GM18519 (cell line): ENCODE measurements around the gene TTC39C.
"Not testable (repeated sequence)": the region's sequence is repeated elsewhere in the genome, so short reads cannot be mapped to it uniquely, and the experiment has no call there.

ENCODE experiments used
- ATAC-seq: cut with Tn5 transposase; IDR thresholded peaks from one replicate; pipeline ENCODE4 v1.9.1; 2021; ENCODE audit warnings: mild to moderate bottlenecking, moderate library complexity; ENCODE audit not compliant: unreplicated experiment, low FRiP score

Gene TTC39C

DNA sequence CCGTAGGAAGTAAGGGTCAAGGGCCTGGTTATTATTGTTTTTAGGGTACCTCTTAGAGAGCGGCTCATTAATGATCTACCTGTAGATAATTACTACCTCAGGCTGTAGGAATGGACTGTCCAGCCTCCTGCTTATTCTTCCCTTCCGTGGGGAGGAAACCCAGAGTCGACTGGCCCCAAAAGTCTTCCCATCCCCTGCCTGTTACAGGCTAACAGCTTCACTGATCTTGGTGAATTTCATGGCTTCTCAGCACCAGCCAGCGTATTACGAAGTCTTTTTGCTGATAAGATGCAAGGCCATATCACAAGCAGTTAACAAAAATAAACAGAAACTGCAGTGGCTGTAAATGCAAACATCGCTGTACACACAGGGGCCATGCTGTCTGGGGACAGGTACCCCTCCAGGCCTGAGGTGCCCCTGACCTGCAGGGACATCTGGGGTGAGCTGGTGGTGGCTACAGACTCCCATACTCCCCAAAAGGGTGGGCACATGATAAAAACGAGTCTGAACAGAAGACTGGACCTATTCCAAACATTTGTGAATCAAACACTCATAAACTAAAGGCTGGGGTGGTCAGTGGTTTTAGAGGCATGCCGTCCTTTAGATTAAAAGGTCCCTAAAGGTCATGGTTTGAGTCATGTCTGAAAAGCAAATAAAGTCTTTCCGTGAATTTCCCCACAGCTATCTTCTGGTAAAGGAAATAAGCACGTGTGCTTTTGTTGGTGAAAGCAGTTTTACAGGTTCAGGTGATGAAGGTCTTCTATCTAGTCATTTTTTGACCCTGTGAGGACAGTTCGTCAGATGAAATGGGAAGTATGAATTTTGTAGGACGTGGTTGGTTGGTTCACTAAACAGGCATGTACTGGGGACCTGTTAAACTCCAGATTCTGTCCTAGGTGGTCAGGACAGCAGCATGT lies 36.7 kb downstream of the TTC39C start:
- ATAC-seq = no peak

DNA sequence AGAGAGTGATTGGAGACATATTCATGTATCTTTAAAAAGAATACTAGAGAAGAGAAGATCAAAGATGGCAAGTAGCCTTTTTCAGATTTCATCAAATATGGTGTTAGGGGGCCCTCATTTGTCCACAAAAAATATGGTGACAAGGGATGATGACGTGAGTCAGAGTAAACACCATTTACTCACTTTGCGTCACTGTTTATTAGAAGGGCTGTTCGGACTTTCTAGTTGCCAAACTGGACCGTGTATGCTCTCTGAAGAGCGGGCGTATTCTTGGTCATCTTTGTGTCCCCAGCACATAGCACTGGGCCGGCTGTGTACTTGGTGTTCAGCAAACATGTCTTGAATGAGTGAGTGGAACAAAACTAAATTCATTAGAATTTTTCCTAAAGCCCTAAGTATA lies 37.5 kb downstream of the TTC39C start:
- no peak for ATAC-seq

GRCh38 chr18:24053211-24053610 lies 38.7 kb downstream of the TTC39C start:
- no peak for ATAC-seq

GRCh38 chr18:24054130-24054529 lies 39.6 kb downstream of the TTC39C start:
- ATAC-seq = no peak

GRCh38 chr18:24055009-24055804 lies 40.7 kb downstream of the TTC39C start:
- ATAC-seq = no peak

GRCh38 chr18:24055878-24056277 lies 41.3 kb downstream of the TTC39C start:
- no peak for ATAC-seq

- ATAC-seq = no peak
Observed at GRCh38 chr18:24056506-24056905, 42.0 kb downstream of the TTC39C start.

DNA sequence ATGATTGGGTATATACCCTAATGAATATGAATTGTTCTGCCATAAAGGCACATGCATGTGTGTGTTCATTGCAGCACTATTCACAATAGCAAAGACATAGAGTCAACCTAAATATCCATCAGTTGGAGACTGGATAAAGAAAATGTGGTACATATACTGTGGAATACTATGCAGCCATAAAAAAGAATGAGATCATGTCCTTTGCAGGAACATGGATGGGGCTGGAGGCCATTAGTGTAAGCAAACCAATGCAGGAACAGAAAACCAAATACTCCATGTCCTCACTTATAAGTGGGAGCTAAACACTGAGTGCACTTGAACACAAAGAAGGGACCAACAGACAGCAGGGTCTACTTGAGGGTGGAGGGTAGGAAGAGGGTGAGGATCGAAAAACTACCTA lies 43.2 kb downstream of the TTC39C start:
- no peak for ATAC-seq

DNA sequence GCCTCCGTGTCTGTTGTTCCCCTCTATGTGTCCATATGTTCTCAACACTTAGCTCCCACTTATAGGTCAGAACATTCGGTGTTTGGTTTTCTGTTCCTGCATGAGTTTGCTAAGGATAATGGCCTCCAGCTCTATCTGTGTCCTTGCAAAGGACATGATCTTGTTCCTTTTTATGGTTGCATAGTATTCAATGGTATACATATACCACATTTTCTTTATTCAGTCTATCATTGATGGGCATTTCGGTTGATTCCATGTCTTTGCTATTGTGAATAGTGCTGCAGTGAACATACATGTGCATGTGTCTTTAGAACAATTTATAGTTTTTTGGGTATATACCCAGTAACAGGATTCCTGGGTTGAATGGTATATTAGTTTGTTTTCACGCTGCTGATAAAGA lies 44.8 kb downstream of the TTC39C start:
- ATAC-seq = not testable (repeated sequence)

DNA sequence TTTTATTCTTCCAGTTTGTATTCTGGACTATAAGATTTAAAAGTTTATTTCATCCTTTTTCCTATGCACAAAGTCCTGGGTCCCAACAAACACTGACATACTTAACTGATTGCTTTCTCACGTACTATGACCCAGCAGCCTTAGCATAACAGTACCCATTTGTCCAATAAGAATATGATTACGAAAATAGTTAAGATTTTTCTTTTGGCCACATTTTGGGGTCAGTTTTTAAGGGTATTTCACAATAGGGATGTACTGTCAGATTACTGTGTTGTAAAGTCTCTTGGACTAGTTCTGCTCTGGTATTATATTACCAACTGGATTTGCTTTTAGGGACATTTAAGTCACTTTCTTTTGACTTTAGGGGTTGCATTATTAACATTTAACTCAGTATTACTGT lies 46.1 kb downstream of the TTC39C start:
- ATAC-seq = no peak

DNA sequence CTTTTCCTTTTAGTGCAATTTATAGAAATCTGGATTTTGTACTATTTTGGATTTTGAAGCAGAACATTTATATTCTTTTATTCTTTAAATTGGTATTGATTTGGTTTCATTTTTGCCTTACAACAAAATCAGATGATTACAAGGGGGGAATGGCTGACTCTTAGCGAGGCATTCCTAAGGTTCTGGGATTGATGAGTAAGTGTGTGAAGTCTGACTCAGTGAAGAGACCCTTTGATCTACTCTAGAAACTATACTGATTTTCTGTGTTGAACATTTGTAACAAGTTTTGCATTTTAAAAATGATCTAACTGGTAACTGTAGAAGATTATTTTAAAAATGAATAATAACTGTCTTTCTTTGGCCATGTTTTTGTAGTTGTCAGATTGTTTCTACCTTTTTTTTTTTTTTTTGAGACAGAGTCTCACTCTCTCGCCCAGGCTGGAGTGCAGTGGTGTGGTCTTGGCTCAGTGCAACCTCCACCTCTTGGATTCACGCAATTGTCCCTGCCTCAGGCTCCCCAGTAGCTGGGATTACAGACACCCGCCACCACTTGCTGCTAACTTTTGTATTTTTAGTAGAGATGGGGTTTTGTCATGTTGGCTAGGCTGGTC lies 48.7 kb downstream of the TTC39C start:
- ATAC-seq = no peak

DNA sequence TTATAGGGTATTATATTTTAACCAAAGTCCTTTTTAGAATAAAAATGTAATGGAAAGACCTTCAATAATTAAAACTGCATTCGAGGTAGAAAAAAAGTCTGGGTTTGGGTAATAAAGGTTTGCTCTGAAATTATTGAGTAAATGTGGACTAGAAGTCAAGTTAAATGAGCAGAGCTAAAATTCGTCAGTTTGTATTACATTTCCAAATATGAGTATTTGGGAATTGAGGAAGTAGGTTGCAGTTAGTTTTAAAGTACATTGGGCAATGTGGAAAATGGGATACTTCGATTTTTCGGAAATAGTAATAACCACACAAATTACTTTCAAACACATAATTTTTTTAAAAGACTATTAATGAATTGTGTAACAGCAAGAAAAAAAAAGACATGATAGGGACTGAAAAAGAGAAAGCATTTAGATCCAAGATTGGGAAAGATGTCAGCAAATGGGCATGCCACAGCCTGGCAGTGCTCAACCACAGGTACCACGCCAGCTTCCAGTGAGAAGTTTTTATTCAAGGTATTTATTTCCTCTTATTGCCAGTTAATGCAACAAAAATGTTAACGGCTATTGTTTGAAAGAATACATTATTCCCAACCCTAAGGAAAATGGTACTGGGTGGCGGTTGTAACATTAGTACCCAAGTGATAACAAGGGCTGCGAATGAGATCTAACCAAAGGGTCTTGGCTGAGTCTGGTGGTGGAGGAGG lies 50.0 kb downstream of the TTC39C start:
- no peak for ATAC-seq

DNA sequence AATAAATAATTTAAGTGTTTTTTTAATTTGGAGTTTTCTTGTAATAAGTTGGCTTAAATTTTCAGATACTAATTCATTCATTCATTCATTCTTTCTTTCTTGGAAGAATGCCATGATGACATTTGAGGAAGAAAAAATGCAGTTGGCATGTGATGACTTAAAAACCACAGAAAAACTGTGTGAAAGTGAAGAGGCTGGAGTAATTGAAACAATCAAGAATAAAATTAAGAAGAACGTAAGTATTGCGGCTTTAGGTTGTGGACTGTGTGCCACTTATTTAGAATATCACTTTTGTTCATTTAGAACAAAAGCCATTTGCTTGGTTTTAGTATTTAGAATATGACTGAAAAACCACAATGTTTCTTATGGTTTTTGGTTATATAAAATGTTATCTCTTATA lies 51.4 kb downstream of the TTC39C start:
- ATAC-seq = no peak

DNA sequence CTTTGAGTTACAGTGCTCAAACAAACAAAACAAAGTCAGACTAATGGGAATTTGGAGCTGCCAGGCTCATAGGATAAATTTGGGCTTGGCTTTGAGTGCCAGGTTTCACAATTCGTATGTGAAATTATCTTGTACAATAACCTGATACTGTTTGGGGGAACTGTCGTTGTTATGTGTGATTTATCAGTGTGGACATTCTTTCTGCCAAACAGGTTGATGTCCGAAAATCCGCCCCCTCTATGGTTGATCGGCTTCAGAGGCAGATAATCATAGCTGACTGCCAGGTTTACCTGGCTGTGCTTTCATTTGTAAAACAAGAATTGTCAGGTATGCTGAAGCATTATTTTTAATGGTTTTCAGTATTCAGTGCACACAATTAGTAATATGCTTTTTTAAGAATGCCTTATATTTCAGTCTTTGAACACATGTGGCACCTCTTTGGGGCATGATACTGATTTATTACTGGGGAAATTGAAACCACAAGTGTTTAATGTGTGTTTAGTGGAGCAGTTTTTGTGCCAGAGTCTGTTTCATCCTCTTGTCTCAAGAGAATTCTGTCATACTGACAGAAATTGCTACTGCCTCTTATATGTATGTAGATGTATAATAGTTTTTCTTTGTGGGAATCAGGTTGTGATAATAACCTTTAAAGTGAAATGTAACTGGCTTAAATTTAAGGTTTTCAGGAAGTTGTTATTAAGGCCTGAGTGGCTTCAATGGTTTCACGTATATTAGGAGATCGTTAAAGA lies 54.6 kb downstream of the TTC39C start:
- no peak for ATAC-seq

GRCh38 chr18:24071029-24071428 lies 56.5 kb downstream of the TTC39C start:
- no peak for ATAC-seq

DNA sequence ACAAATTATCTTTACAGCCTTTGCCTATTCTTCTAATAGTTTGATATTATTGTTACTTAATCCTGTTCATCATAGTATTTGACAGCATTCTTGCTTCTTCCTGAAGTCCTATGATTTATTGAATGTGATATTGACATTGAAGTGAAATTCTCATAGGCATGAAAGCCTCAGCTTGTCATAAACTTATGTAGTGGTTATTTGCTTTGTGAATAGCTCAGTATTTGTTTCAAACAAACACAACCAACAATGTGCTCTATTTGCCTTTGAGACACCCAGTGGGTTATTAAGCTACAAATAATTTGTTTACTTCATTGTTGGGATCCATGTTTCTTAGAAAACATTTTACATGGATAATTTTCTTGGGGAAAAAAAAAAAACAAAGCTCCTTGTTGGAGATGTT lies 57.2 kb downstream of the TTC39C start:
- no peak for ATAC-seq

- ATAC-seq = no peak
Observed at GRCh38 chr18:24072743-24073142, 58.2 kb downstream of the TTC39C start.

GRCh38 chr18:24073791-24074190 lies 59.2 kb downstream of the TTC39C start:
- no peak for ATAC-seq

- not testable (repeated sequence) for ATAC-seq
Observed at GRCh38 chr18:24074757-24075156, 60.2 kb downstream of the TTC39C start.
